Ovary (tissue), 9 donors: Measurements from ENCODE around the gene SLC23A3. TPM values are rescaled to one million over a fixed set of nuclear protein-coding genes. Genes with fewer than 3 reads are reported as not detected.
A peak's percentile ranks its signal among the peaks of the same experiment; 100 is the strongest.

ENCODE experiments used
- DNase-seq, 5 donors: peaks; one replicate each; pipeline ENCODE4 v3.0.0-alpha.2; 2019 to 2020
- H3K27ac ChIP-seq, 2 donors: fragments of 200-600 bp; one replicate each; pipeline versions ENCODE4 v1.5.1 to v1.8.0; 2019 to 2022
- H3K27me3 ChIP-seq: fragments of 200-600 bp; one replicate; pipeline ENCODE4 v1.8.0; 2022
- H3K36me3 ChIP-seq: fragments of 200-600 bp; sonication (generic); one replicate; pipeline ENCODE4 v1.5.1; 2019
- H3K4me1 ChIP-seq: one replicate; pipeline ENCODE4 v1.8.1; 2013; ENCODE audit warnings: mild to moderate bottlenecking, moderate library complexity; ENCODE audit not compliant: insufficient read depth
- H3K4me3 ChIP-seq: fragments of 200-600 bp; sonication (generic); one replicate; pipeline ENCODE4 v1.5.1; 2017
- H3K9me3 ChIP-seq, 2 donors: fragments of 200-600 bp in 1 of 2; sonication (generic) in 1 of 2; one replicate each; pipeline versions ENCODE4 v1.5.1 to v1.8.1; 2013 to 2019; ENCODE audit warnings: mild to moderate bottlenecking in 1 of 2, moderate library complexity in 1 of 2
- EP300 ChIP-seq: sonication (generic); formaldehyde crosslinking; IDR thresholded peaks from one replicate; pipeline ENCODE4 v1.6.1; 2017; ENCODE audit warnings: antibody characterized with exemption
- POLR2A ChIP-seq: fragments of 450-650 bp; IDR thresholded peaks from one replicate; pipeline ENCODE4 v1.6.1; 2017; ENCODE audit warnings: antibody characterized with exemption, mild to moderate bottlenecking, moderate library complexity
- WGBS, 3 donors: extraction: QIAGEN DNeasy Blood & Tissue Kit in 1 of 3; methylation state at CpG; one replicate each; pipeline versions ENCODE4 v1.1.5 to v1.1.7; 2013 to 2017; 5-methylcytosine and 5-hydroxymethylcytosine counted together
- intact Hi-C, 4 donors: fragments of 100-400 bp; cut with DNase I; formaldehyde crosslinking; loops; one replicate each; pipeline versions ENCODE4 v1.11.0 to v1.15.1; 2022 to 2023
- polyA plus RNA-seq, 2 donors: library from polyadenylated mRNA; stranded (reverse); fragments of 200-250 nt in 1 of 2; fragments of 350-450 nt in 1 of 2; fragmentation: Illumina TruSeq in 1 of 2; extraction: RNeasy Lipid Tissue Mini Kit (QIAGEN cat#74804) in 1 of 2; gene quantifications; one replicate each; pipeline ENCODE4 v1.2.3, GENCODE V29; 2013 to 2014
- total RNA-seq, 7 donors: library from RNA; depleted of rRNA in 2 of 7; stranded (reverse); fragments of >200 nt in 2 of 7; fragmentation: NEBNext Ultra II Directional in 3 of 7; extraction: Animal tissue kit (Norgen Biotek cat#: 25700) in 3 of 7; gene quantifications; one replicate each; pipeline versions ENCODE4 v1.1.0 to v1.2.4, GENCODE V29; 2016 to 2023
- TF ChIP-seq, protein P1 (sequence below), 3 donors: fragments of 450-650 bp in 2 of 3; fragments of 200-600 bp in 1 of 3; IDR thresholded peaks; one replicate each; pipeline versions ENCODE4 v1.5.1 to v1.8.0; 2016 to 2022; ENCODE audit warnings: antibody characterized with exemption in 3 of 3, mild to moderate bottlenecking in 1 of 3
- donor health status: DM: no; HTN: no; CAD: no; lungs with moderate emphysema.
- donor health status: DM: no; HTN: no; CAD: no.
- donor health status: Bipolar disorder and iron deficiency.
- donor health status: DM: yes; HTN: yes; CAD: no.
- donor health status: DM: no; HTN: no; CAD: no.
- donor health status: DM: yes; HTN: yes; CAD: no.

The SLC23A3 gene
- total and polyA plus RNA-seq, 9 donors = 0.81 to 4.5 (median 1.3) TPM

DNA sequence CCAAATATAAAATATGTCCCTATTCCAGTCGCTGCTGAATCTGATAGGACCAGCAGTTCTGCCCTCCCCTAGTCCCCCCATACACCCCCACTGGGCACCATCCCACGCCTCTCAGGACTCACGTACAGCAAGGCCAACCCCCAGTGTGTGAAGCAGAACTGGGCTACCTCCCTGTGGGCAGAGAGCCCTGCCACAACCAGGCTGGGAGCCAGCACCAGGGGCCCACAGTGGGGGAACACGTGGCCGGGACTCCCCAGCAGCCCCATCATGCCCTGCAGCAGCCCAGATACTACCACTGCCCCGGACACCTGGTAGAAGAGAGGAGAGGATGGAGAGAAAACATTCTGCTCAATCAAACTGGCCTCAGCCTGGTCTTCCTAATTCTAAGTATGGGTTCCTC, 1.3 kb downstream of the SLC23A3 start:
- Histone ChIP-seq H3K4me1 (peaks cover 6% of the 10 kb centered on the region), H3K9me3 (no peaks in the 10 kb centered on the region), H3K4me3 (no peak overlapping the region), H3K27me3 (no peaks in the 10 kb centered on the region), H3K36me3 (no peaks in the 10 kb centered on the region), H3K27ac (peak overlapping the region in 1 of 2 donors; percentile 54)
- 17 to 30% (median 19%) methylated on average over 6 of the region's 6 CpGs for WGBS, 3 donors
- peak in 4 of 5 donors; percentile 33 to 56 (median 49) for DNase-seq
- no peak for TF ChIP-seq EP300
- no peak for TF ChIP-seq POLR2A
- TF ChIP-seq, protein P1, sequence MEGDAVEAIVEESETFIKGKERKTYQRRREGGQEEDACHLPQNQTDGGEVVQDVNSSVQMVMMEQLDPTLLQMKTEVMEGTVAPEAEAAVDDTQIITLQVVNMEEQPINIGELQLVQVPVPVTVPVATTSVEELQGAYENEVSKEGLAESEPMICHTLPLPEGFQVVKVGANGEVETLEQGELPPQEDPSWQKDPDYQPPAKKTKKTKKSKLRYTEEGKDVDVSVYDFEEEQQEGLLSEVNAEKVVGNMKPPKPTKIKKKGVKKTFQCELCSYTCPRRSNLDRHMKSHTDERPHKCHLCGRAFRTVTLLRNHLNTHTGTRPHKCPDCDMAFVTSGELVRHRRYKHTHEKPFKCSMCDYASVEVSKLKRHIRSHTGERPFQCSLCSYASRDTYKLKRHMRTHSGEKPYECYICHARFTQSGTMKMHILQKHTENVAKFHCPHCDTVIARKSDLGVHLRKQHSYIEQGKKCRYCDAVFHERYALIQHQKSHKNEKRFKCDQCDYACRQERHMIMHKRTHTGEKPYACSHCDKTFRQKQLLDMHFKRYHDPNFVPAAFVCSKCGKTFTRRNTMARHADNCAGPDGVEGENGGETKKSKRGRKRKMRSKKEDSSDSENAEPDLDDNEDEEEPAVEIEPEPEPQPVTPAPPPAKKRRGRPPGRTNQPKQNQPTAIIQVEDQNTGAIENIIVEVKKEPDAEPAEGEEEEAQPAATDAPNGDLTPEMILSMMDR (IDR thresholded peaks at IDR 0.05) = no peak
- intact Hi-C loops = loop anchor here in 3 of 4 donors (5.0 to 10.0 kb wide), 3 partner anchors 124 to 366 kb away; partner anchors contain the start of gene DNPEP (in 1 of the 3)

DNA sequence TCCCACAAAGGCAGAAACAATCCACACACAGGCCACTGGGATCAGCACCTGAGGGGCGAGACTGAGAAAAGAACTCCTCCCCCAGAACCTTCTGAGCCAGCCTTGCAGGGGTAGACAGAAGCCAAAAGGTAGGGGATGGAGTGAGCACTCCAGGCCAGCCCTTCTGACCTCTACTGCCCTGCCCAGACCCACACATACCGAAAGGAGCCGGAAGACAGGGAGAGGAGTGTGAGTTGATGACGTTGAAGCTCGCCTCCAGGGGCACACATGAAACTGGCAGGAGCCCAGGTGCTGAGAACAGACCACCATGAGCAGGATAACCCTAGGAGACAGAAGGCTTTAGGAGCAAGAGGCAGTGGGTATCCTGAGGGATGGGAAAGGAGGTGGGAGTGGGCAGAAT, 1.8 kb downstream of the SLC23A3 start:
- Histone ChIP-seq H3K4me3 (no peak overlapping the region), H3K27me3 (no peaks in the 10 kb centered on the region), H3K9me3 (no peaks in the 10 kb centered on the region), H3K27ac (peak overlapping the region in 1 of 2 donors; percentile 54), H3K4me1 (peaks cover 6% of the 10 kb centered on the region), H3K36me3 (no peaks in the 10 kb centered on the region)
- WGBS, 3 donors = 37 to 47% (median 43%) methylated on average over 5 of the region's 5 CpGs
- peak in 1 of 5 donors; percentile 52 for DNase-seq
- TF ChIP-seq POLR2A = no peak
- TF ChIP-seq, protein P1 (IDR thresholded peaks at IDR 0.05) = no peak
- intact Hi-C loops = loop anchor here in 3 of 4 donors (5.0 to 10.0 kb wide), 3 partner anchors 124 to 367 kb away; partner anchors contain the start of gene DNPEP (in 1 of the 3)

DNA sequence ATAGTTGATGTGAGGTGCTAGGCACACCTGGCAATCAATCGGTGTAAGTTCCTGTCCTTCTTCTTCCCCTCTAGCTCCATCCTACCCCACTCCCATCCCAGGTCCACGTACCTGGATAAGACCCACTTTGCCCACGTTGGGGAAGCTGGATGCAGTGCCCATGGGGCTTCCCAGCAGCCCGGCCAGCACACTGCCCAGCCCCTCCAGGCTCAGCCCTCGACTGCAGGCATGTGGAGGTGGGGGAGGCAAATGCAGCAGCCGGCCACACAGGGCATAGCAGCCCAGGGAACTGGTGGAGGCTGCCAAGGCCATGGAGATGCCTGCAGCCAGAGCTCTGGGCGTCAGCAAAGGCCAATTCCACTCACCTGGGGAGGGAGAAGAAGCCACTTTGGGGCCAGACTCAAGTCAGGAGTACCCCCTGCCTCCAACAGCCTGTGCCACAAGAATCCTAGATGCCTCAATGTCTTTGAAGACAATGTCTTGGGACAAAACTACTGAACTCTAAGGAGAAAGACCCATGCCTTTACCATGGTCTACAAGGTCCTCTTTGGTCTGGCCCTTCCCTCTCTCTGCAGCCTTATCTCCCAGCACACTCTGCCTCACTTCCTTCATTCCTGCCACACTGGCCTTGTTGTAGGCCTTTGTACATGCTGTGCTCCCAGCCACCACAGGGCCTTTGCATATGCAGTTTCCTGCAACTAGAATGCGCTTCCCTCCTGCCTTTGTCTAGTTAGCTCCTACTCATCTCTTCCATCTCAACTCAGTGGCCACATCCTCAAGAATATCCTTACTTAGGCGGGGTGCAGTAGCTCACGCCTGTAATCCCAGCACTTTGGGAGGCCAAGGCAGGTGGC, 4.5 kb downstream of the SLC23A3 start:
- WGBS, 3 donors = 77 to 84% (median 79%) methylated on average over 10 of the region's 10 CpGs
- no peak for DNase-seq
- intact Hi-C loops = loop anchor here in 3 of 4 donors (5.0 to 10.0 kb wide), 3 partner anchors 127 to 370 kb away; partner anchors contain the start of gene DNPEP (in 1 of the 3)

DNA sequence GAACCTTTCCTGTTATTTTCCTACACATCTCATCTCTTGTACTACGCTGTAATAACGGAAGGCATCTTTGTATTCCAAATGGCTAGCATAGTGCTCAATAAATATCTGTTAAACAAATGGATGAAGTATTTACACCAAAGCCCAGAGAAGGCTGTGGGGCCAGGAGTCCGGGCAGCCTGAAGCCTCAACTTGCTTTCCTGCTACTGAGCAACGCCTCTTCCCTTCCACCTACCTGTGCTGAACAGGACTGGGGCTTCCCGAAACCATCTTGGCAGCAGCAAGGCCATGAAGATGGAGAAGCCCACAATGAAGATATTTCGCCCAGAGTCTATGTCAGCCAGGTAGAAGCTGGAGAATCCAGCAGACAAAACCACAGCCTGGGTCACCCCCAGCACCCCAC, 6.7 kb downstream of the SLC23A3 start:
- 88 to 96% (median 95%) methylated on average over 6 of the region's 6 CpGs for WGBS, 3 donors
- TF ChIP-seq EP300 (no peak), POLR2A (no peak)
- TF ChIP-seq, protein P1 (IDR thresholded peaks at IDR 0.05) = no peak
- intact Hi-C loops = loop anchor here in 2 of 4 donors (5.0 to 10.0 kb wide), 4 partner anchors 134 to 372 kb away; partner anchors contain the start of gene DNPEP (in 2 of the 2)

More for the DNA sequence above, 4.5 kb downstream of the SLC23A3 start:
- H3K4me3 ChIP-seq = no peak overlapping the region
- H3K27ac ChIP-seq = no peak overlapping the region
- H3K4me1 ChIP-seq = peaks cover 8% of the 10 kb centered on the region
- no peaks in the 10 kb centered on the region for H3K36me3 ChIP-seq
- TF ChIP-seq POLR2A (no peak), EP300 (no peak)
- TF ChIP-seq, protein P1 (IDR thresholded peaks at IDR 0.05) = no peak
- no peaks in the 10 kb centered on the region for H3K27me3 ChIP-seq
- no peaks in the 10 kb centered on the region for H3K9me3 ChIP-seq

More for the DNA sequence above, 6.7 kb downstream of the SLC23A3 start:
- no peaks in the 10 kb centered on the region for H3K9me3 ChIP-seq
- no peaks in the 10 kb centered on the region for H3K36me3 ChIP-seq
- DNase-seq = no peak
- H3K27me3 ChIP-seq = no peaks in the 10 kb centered on the region
- H3K4me3 ChIP-seq = no peak overlapping the region
- H3K27ac ChIP-seq = no peak overlapping the region
- peaks cover 5% of the 10 kb centered on the region for H3K4me1 ChIP-seq
